GM23338 (cell line): Measurements from ENCODE around the gene PDSS1. TPM values are rescaled to one million over a fixed set of nuclear protein-coding genes. Genes with fewer than 3 reads are reported as not detected.
A peak's percentile ranks its signal among the peaks of the same experiment; 100 is the strongest.

ENCODE experiments used
- ATAC-seq: fragments of 200-7000 bp; cut with Tn5 transposase; 3 replicates; pipeline ENCODE4 v1.9.1; 2020
- DNase-seq: peaks from one replicate; pipeline ENCODE4 v3.0.0-alpha.2; 2015; ENCODE audit warnings: low spot score
- H2AFZ ChIP-seq: fragments of 200-600 bp; sonication (generic); 2 replicates; pipeline ENCODE4 v1.8.0; 2016; ENCODE audit warnings: antibody characterized with exemption, mild to moderate bottlenecking, moderate library complexity
- H3F3A ChIP-seq: fragments of 200-600 bp; sonication (generic); replicated peaks from 2 replicates; pipeline ENCODE4 v1.8.0; 2017; ENCODE audit warnings: antibody characterized with exemption, mixed run types, low read depth
- H3K27ac ChIP-seq: fragments of 200-600 bp; sonication (generic); 2 replicates; pipeline ENCODE4 v1.6.1; 2016; ENCODE audit warnings: low read depth
- H3K27me3 ChIP-seq: fragments of 200-600 bp; sonication (generic); 2 replicates; pipeline ENCODE4 v1.8.0; 2016; ENCODE audit warnings: mild to moderate bottlenecking, mixed run types, moderate library complexity; ENCODE audit not compliant: insufficient read depth
- H3K36me3 ChIP-seq: fragments of 200-600 bp; sonication (generic); 2 replicates; pipeline ENCODE4 v1.8.0; 2016; ENCODE audit warnings: mild to moderate bottlenecking; ENCODE audit not compliant: insufficient read depth
- H3K4me1 ChIP-seq: fragments of 200-600 bp; sonication (generic); 2 replicates; pipeline ENCODE4 v1.8.0; 2016; ENCODE audit warnings: mild to moderate bottlenecking, moderate library complexity; ENCODE audit not compliant: insufficient read depth
- H3K4me2 ChIP-seq: fragments of 200-600 bp; sonication (generic); 2 replicates; pipeline ENCODE4 v1.7.1; 2017; ENCODE audit warnings: mixed run types
- H3K4me3 ChIP-seq: fragments of 200-600 bp; sonication (generic); 2 replicates; pipeline ENCODE4 v1.6.1; 2016; ENCODE audit warnings: mixed run types
- H3K79me2 ChIP-seq: fragments of 200-600 bp; sonication (generic); replicated peaks from 2 replicates; pipeline ENCODE4 v1.8.0; 2017; ENCODE audit warnings: mild to moderate bottlenecking; ENCODE audit not compliant: insufficient read depth
- H3K9me2 ChIP-seq: fragments of 200-600 bp; sonication (generic); 2 replicates; pipeline ENCODE4 v1.8.0; 2017; ENCODE audit not compliant: insufficient read depth
- H4K20me1 ChIP-seq: fragments of 200-600 bp; sonication (generic); replicated peaks from 2 replicates; pipeline ENCODE4 v1.8.0; 2017; ENCODE audit warnings: mild to moderate bottlenecking; ENCODE audit not compliant: insufficient read depth
- H3K27ac Mint-ChIP-seq: 2 replicates; pipeline ENCODE4 v1.8.0; 2020; ENCODE audit warnings: inconsistent platforms, mild to moderate bottlenecking, moderate library complexity, mixed read lengths
- H3K27me3 Mint-ChIP-seq: 3 replicates; pipeline ENCODE4 v1.8.0; 2022; ENCODE audit warnings: low read depth, mild to moderate bottlenecking, moderate library complexity, mixed read lengths, inconsistent platforms; ENCODE audit not compliant: insufficient read depth, poor library complexity
- H3K36me3 Mint-ChIP-seq: 3 replicates; pipeline ENCODE4 v1.8.0; 2021; ENCODE audit warnings: low read depth, mild to moderate bottlenecking, inconsistent platforms, moderate library complexity, mixed read lengths
- H3K4me1 Mint-ChIP-seq: 3 replicates; pipeline ENCODE4 v1.8.0; 2020; ENCODE audit warnings: mild to moderate bottlenecking, inconsistent platforms, mixed read lengths
- H3K4me3 Mint-ChIP-seq: 3 replicates; pipeline ENCODE4 v1.8.0; 2021; ENCODE audit warnings: moderate library complexity, mild to moderate bottlenecking, inconsistent platforms, mixed read lengths
- H3K9me3 Mint-ChIP-seq: 3 replicates; pipeline ENCODE4 v1.8.0; 2020; ENCODE audit warnings: moderate library complexity, mild to moderate bottlenecking, inconsistent platforms, mixed read lengths
- CREB1 ChIP-seq: fragments of 250-450 bp; sonication (Bioruptor Pico); IDR thresholded peaks from 2 replicates; pipeline ENCODE4 v1.5.0; 2020; ENCODE audit warnings: low read depth, mild to moderate bottlenecking, moderate library complexity
- EZH2 ChIP-seq: fragments of 200-600 bp; sonication (generic); IDR thresholded peaks from one replicate; pipeline ENCODE4 v1.8.0; 2017; ENCODE audit warnings: antibody characterized with exemption, mild to moderate bottlenecking, low read depth; ENCODE audit not compliant: unreplicated experiment
- EZH2phosphoT487 ChIP-seq: fragments of 200-600 bp; sonication (generic); IDR thresholded peaks from one replicate; pipeline ENCODE4 v1.8.1; 2018; ENCODE audit warnings: antibody characterized with exemption; ENCODE audit not compliant: unreplicated experiment
- NANOG ChIP-seq: IDR thresholded peaks from 2 replicates; pipeline ENCODE4 v1.6.1; 2016; ENCODE audit warnings: antibody characterized with exemption, borderline replicate concordance
- POLR2AphosphoS5 ChIP-seq: IDR thresholded peaks from 2 replicates; pipeline ENCODE4 v1.6.1; 2016; ENCODE audit warnings: antibody characterized with exemption, low read depth
- STAT1 ChIP-seq: IDR thresholded peaks from one replicate; pipeline ENCODE4 v1.6.1; 2016; ENCODE audit warnings: antibody characterized with exemption; ENCODE audit not compliant: unreplicated experiment
- ZNF114 ChIP-seq: fragments of 250-450 bp; sonication (Bioruptor Pico); IDR thresholded peaks from 2 replicates; pipeline ENCODE4 v1.5.0; 2020; ENCODE audit warnings: mild to moderate bottlenecking, moderate library complexity
- ZNF331 ChIP-seq: fragments of 250-450 bp; sonication (Bioruptor Pico); IDR thresholded peaks from 2 replicates; pipeline ENCODE4 v1.5.0; 2020; ENCODE audit warnings: low read depth, mild to moderate bottlenecking, moderate library complexity
- polyA plus RNA-seq: library from polyadenylated mRNA; unstranded; fragments of >200 nt; fragmentation: Nextera tagmentation; extraction: Ambion mirVana; gene quantifications from 2 replicates; pipeline ENCODE4 v1.2.1, GENCODE V29; 2016
- total RNA-seq: library from RNA; depleted of rRNA; stranded (reverse); fragments of >200 nt; shearing (Covaris generic); gene quantifications from 2 replicates; pipeline ENCODE4 v1.2.3, GENCODE V29; 2014
- TF ChIP-seq, protein P1 (sequence below): fragments of 250-450 bp; sonication (Bioruptor Pico); IDR thresholded peaks from 2 replicates; pipeline ENCODE4 v1.5.0; 2020; ENCODE audit warnings: mild to moderate bottlenecking, moderate library complexity

The PDSS1 gene
- total and polyA plus RNA-seq, 2 experiments from 2014 or later, result 21.5 to 26.2 TPM

DNA sequence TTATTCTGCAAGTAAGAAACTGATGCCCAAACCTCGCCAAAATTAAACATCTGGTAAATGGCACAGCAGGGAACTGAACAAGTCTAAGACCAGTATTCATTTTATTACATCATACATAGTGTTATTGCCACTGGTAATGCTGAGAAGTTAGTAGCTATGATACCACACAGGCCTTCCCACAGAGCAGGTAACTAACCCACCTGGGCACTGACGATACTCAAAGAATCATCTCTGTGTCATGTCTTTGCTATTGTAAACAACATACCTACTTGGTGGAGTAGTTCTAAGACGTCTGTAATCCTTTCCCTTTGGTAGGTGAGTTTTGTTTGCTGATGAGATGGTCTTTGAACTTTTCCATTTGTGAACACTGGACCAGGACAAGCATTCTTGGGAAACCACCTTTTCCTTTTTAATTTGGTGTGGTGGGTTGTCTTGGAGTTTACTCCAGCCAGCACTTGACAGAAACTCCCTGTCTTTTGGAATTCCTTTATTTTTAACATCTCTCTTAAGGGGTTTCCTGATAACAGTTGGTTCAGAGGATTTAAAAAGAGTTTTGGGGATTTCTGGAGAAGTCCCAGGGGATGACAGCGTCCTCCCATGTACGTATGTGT is 40.9 kb downstream of the PDSS1 start (continued):
- TF ChIP-seq, protein P1, sequence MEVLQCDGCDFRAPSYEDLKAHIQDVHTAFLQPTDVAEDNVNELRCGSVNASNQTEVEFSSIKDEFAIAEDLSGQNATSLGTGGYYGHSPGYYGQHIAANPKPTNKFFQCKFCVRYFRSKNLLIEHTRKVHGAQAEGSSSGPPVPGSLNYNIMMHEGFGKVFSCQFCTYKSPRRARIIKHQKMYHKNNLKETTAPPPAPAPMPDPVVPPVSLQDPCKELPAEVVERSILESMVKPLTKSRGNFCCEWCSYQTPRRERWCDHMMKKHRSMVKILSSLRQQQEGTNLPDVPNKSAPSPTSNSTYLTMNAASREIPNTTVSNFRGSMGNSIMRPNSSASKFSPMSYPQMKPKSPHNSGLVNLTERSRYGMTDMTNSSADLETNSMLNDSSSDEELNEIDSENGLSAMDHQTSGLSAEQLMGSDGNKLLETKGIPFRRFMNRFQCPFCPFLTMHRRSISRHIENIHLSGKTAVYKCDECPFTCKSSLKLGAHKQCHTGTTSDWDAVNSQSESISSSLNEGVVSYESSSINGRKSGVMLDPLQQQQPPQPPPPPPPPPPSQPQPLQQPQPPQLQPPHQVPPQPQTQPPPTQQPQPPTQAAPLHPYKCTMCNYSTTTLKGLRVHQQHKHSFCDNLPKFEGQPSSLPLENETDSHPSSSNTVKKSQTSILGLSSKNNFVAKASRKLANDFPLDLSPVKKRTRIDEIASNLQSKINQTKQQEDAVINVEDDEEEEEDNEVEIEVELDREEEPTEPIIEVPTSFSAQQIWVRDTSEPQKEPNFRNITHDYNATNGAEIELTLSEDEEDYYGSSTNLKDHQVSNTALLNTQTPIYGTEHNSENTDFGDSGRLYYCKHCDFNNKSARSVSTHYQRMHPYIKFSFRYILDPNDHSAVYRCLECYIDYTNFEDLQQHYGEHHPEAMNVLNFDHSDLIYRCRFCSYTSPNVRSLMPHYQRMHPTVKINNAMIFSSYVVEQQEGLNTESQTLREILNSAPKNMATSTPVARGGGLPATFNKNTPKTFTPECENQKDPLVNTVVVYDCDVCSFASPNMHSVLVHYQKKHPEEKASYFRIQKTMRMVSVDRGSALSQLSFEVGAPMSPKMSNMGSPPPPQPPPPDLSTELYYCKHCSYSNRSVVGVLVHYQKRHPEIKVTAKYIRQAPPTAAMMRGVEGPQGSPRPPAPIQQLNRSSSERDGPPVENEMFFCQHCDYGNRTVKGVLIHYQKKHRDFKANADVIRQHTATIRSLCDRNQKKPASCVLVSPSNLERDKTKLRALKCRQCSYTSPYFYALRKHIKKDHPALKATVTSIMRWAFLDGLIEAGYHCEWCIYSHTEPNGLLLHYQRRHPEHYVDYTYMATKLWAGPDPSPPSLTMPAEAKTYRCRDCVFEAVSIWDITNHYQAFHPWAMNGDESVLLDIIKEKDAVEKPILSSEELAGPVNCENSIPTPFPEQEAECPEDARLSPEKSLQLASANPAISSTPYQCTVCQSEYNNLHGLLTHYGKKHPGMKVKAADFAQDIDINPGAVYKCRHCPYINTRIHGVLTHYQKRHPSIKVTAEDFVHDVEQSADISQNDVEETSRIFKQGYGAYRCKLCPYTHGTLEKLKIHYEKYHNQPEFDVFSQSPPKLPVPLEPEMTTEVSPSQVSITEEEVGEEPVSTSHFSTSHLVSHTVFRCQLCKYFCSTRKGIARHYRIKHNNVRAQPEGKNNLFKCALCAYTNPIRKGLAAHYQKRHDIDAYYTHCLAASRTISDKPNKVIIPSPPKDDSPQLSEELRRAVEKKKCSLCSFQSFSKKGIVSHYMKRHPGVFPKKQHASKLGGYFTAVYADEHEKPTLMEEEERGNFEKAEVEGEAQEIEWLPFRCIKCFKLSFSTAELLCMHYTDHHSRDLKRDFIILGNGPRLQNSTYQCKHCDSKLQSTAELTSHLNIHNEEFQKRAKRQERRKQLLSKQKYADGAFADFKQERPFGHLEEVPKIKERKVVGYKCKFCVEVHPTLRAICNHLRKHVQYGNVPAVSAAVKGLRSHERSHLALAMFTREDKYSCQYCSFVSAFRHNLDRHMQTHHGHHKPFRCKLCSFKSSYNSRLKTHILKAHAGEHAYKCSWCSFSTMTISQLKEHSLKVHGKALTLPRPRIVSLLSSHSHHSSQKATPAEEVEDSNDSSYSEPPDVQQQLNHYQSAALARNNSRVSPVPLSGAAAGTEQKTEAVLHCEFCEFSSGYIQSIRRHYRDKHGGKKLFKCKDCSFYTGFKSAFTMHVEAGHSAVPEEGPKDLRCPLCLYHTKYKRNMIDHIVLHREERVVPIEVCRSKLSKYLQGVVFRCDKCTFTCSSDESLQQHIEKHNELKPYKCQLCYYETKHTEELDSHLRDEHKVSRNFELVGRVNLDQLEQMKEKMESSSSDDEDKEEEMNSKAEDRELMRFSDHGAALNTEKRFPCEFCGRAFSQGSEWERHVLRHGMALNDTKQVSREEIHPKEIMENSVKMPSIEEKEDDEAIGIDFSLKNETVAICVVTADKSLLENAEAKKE, result no peak
- TF ChIP-seq ZNF331 (CRISPR knock-in tag), result no peak
- no peak for TF ChIP-seq STAT1
- TF ChIP-seq NANOG, result no peak
- TF ChIP-seq CREB1, result no peak
- TF ChIP-seq ZNF114 (CRISPR knock-in tag), result no peak

DNA sequence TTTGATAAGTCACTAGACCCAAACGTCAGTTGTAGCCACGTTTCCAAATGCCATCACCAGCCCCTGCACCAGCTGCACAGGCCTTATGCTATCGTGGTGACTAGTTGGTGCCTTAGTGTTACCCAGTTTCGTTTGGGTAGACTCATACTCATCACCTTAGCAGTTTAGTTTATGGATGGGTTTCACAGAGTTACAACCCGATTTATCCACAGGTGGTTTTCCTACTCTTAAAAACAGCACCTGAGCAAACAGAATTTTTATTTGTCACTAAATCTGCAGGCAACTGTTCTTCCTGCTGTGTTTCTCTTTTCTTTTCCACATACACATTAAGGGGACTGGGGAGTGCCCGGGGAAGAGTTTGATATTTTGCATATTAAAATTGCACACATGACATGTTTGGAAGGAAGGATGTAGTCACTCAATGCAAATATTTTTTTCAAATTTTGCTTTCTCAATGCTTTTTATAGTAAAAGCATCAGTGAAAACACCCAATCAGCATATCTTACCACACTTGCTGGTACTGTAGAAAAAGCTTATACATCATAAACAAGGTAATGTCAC is 41.6 kb downstream of the PDSS1 start:
- no peak overlapping the region for H3K27ac Mint-ChIP-seq
- Histone ChIP-seq H3K4me1 (peaks cover 5% of the 10 kb centered on the region; the same call in 1 of the 2 replicates), H3K9me2 (no peaks in the 10 kb centered on the region), H3K27ac (0 out of 2 replicates have a peak overlapping the region, but pooled peaks have one; percentile 14), H3K79me2 (no peaks in the 10 kb centered on the region), H3K36me3 (peaks cover 15% of the 10 kb centered on the region), H2AFZ (no peak overlapping the region), H3K27me3 (no peaks in the 10 kb centered on the region), H3K4me3 (no peak overlapping the region), H4K20me1 (no peaks in the 10 kb centered on the region), H3F3A (no peaks in the 10 kb centered on the region), H3K4me2 (no peak overlapping the region)
- no peak for DNase-seq
- H3K4me1 Mint-ChIP-seq, result peaks cover 17% of the 10 kb centered on the region
- no peak overlapping the region for H3K4me3 Mint-ChIP-seq
- no peaks in the 10 kb centered on the region for H3K27me3 Mint-ChIP-seq
- ATAC-seq, result no peak
- no peaks in the 10 kb centered on the region for H3K9me3 Mint-ChIP-seq
- H3K36me3 Mint-ChIP-seq, result peaks cover 77% of the 10 kb centered on the region
- TF ChIP-seq ZNF331 (CRISPR knock-in tag) (no peak), POLR2AphosphoS5 (no peak), EZH2phosphoT487 (no peak), STAT1 (no peak), NANOG (no peak), ZNF114 (CRISPR knock-in tag) (no peak), EZH2 (no peak)
- TF ChIP-seq, protein P1, result no peak
